HG02970 (cell line): ENCODE data around the gene TTC16.

Experiments
- ATAC-seq: cut with Tn5 transposase; IDR thresholded peaks from one replicate; pipeline ENCODE4 v1.9.1; 2021; ENCODE audit warnings: mild to moderate bottlenecking, moderate library complexity, moderate number of reproducible peaks; ENCODE audit not compliant: unreplicated experiment, low FRiP score

The TTC16 gene

DNA sequence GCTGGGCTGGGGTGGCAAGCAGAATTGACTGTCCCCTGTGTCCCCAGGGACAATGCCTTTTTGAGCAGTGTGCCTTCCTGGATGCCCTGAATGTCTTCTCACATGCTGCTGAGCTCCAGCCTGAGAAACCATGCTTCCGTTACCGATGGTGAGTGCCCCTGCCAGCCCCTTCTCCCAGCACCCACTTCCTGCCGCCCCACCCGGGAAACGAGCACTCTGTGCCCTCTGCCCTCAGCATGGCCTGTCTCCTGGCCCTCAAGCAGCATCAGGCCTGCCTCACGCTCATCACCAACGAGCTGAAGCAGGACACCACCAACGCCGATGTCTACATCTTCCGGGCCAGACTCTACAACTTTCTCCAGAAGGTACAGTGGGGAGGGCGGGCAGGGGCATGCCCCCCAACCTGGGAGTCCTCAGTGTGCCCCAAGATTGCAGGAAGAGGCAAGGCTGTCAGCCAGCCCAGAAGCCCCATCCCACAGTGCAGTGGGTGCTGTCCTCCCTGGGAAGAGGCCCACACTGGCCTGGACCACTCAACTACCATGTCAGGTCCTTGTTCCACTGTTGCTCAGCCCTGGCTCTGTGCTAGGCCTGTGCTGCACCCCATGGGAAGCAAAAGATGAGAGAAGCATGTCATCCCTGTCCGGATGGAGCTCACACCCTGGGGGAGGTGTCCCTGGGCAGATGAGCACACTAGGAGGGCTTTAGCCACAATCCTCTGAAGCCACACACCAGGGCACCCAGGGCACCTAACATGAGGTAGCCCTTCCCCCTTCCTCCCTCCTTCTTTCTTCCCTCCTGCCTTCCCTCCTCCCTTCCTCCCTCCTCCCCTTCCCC lies 4.4 kb downstream of the TTC16 start:
- ATAC-seq = no peak

DNA sequence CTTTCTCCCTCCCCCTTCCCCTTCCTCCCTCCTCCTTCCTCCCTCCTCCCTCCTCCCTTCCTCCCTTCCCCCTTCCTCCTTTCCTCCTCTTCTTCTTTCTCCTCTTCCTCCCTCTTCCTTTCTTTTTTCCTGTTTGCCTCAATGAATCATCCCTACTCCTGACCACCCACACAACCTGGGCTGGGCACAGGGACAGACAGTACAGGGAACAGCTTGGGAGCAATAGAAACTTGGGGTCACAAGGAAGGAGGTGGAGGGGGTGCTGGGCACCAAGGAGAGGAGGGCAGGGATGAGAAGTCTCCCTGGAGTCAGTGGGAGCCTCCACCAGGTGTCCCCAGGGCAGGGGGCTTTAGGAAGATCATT lies 5.0 kb downstream of the TTC16 start:
- ATAC-seq = no peak

- ATAC-seq = no peak
Measured at GRCh38 chr9:127721391-127721821, 5.5 kb downstream of the TTC16 start.

DNA sequence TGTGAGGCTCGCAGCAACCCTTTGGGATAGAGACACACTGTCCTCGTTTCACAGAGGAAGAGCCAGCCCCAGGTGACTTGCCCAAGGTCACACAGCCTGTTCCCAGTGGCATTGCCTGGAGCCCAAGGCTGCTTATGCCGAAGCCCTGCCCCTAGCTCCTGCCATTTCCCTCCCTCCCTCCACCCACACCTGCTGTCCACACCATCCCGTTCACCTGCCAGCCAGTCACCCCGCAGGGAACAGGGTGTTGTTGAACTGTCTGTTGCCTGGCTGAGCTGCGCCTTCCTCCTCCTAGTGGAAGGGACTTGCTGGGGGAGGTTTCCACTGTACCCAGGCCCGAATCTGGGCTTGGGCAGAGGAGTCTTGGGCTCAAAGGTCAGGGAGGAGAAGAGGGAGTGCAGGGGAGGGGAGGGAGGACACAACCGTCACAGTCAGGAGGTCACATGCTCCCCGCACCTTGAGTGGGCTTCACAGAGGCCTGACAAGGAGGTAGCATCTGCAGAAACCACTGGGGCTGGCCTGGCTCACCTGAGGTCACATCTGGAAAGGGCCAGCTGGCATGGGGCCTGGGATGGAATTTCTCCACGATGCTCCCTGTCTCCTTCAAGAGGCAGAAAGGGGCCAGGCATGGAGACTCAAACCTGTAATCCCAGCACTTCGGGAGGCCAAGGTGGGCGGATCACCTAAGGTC lies 6.3 kb downstream of the TTC16 start:
- no peak for ATAC-seq

GRCh38 chr9:127723013-127723412 lies 7.1 kb downstream of the TTC16 start:
- no peak for ATAC-seq

GRCh38 chr9:127723444-127723843 lies 7.6 kb downstream of the TTC16 start:
- no peak for ATAC-seq

DNA sequence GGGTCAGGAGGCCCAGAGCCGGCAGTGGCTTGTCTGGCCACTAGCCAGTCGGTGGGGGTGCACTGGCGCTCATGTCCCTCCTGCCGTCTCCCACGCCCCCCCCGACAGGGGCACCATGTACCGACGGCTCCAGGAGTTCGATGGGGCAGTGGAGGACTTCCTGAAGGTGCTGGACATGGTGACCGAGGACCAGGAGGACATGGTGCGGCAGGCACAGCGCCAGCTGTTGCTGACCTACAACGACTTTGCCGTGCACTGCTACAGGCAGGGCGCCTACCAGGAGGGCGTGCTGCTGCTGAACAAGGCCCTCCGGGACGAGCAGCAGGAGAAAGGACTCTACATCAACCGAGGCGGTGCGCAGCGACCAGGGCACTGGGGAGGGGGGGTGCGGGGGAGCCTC lies 8.1 kb downstream of the TTC16 start:
- no peak for ATAC-seq

- no peak for ATAC-seq
Measured at GRCh38 chr9:127726871-127727270, 11.0 kb downstream of the TTC16 start.

GRCh38 chr9:127728808-127729207 lies 12.9 kb downstream of the TTC16 start:
- ATAC-seq = no peak

DNA sequence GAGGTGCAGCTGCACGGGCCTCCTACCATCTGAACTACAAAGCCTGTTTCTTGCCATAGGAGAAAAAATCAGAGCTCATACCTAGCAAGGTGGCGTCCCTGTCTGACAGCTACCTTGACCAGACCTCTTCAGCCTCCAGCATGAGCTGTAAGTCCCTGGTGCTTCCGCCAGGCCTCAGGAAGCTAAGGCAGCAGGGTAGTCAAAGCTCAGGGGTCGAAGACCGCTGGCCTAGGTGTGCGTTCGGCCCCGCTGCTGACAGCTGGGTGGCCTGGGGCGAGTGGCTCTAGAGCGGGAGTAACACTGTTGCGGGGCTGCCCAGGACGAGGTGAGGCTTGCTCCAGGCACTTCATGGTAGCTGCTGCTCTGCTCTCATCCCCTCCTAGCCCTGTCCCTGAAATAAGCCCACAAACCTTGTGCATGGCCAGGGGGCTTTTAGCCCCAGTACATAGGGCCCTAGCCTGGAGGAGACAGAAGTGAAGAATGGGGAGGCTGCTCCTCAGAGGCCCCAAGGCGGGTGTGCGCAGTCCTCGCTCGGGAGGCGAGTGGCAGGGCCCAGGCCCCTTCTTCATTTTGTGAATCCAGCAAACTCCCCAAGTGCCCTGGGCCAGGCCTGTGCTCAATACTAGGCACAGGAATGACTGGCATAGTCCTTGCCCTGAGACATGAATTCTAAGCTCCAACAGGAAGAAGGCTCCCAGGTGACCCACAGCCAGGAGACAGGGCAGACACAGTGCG lies 13.8 kb downstream of the TTC16 start:
- ATAC-seq = no peak

DNA sequence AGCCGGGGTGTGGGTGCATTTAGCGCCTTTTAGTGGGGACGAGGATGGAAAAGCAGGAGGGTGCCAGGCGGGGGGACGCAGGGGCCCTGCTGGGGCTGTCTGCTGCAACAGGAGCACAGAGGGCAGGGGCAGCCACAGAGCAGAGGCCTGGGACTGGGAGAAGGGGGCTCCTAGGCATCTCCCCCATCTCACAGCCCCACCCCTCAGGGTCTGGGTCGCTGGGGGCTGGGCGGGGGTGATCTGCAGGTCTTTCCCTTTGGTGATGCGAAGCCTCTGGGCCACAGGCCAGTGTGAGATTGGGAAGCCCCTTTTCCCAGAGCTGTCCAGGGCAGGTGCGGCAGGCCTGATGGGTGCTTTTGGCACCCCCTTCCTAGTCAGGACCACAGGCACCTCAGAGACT lies 14.4 kb downstream of the TTC16 start:
- ATAC-seq = no peak

GRCh38 chr9:127730799-127731410 lies 15.0 kb downstream of the TTC16 start:
- no peak for ATAC-seq

DNA sequence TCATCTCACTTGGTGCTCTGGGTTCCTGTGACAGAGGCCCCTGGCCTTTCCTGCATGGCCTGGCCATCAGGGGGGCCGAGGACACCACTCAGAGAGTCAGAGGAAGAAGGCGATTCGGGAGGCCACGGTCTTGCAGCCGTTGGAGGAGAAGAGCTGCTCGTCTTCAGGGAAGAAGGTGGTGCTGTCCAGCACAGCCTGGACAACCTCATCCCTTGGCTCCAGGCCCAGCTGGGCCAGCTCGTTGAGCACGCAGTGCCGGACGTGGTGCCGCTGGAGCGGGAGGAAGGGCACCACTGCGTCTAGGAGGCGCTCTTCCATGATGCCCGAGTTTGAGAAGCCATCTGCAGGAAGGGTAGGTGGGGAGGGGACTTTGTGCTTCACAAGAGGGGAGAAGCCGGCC lies 16.1 kb downstream of the TTC16 start:
- ATAC-seq = no peak

DNA sequence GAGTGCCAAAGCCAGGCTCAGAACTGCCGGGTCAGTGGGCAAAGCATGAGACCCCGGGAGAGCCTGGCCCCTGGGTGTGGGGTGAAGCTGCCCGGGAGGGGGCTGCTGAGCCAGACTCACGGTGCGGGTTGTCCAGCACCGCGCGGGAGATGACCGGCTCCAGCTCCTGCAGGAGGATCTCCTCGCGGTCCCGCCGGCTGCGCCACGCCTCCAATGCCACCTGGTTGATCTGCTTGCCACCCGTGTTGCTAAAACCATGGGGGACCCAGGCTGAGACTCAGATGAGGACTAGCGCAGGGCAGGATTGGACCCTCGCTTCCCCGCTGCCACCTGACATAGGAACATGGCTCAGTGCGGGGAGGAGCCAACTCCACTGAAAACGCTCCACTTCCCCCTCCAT lies 16.6 kb downstream of the TTC16 start:
- ATAC-seq = no peak

GRCh38 chr9:127733614-127734013 lies 17.7 kb downstream of the TTC16 start:
- no peak for ATAC-seq

GRCh38 chr9:127734247-127734746 lies 18.4 kb downstream of the TTC16 start:
- no peak for ATAC-seq

- peak; percentile 87 for ATAC-seq
Measured at GRCh38 chr9:127734747-127735529, 19.1 kb downstream of the TTC16 start, which contains the start of gene TOR2A. Gene TOR2A (minus strand): TSS chr9:127735294. CDS start chr9:127735270, 24 bp downstream.

DNA sequence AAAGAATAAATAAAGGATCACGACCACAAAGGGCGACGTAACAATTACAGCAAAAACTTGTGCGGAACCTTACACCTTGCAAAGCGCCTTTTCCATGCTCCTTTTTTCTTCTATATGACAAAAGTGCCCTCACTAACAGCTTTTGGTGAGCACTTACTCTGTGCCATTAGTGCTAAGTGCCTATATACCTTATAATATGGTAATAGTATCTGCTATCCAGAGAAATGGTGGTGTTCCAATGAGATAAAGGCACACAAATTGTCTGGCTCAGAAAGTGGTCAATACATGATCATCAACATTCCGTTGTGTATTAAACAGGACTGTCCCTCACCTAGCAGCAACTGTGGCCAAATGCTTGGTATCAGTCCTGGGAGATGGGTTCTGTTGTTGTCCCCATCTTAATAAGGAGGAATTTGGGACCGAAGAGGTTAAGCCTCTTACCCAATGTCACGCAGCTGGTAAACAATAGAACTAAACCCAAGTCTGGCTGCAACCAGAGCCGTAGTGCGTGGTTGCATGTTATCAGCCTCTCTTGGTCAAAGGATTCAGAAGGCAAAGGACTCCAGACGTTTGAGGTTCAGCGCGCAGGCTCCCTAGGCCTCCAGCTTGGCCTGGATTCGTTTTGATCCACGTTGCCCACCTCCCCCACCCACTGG lies 19.8 kb downstream of the TTC16 start:
- ATAC-seq = peak; percentile 3

DNA sequence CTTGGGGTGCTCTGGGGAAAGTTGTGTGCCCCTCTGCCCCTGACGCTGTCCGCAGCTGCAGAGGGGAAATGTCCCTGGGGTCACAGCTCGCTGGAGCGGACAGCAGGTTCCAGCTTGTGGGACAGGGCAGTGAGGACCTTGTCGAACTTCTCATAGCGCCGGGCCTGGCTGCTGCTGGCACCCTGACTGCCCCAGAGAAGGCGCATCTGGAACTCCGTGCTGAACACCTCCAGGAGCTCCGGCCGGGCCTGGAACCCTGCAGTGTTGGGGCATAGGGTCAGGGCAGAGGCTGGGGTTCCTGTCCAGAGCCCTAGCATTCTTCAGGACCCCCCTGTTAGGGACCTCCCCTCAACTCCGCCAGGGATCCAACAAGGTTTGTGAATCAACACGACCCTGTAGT lies 22.8 kb downstream of the TTC16 start:
- no peak for ATAC-seq
